Liver (tissue), 3 donors: Measurements from ENCODE around the gene APBA1.

Experiments
- CTCF ChIP-seq: fragments of 150-350 bp; IDR thresholded peaks from 2 replicates; pipeline ENCODE4 v1.5.1; 2017; ENCODE audit warnings: improper control_type of control experiment, low read depth, low read length; ENCODE audit not compliant: missing input control
- EGR1 ChIP-seq, 2 donors: IDR thresholded peaks; 2 replicates each; pipeline ENCODE4 v1.6.1; 2016 to 2018; ENCODE audit warnings: antibody characterized with exemption in 2 of 2, low read depth in 2 of 2
- FOXA1 ChIP-seq: IDR thresholded peaks from 2 replicates; pipeline ENCODE4 v1.6.1; 2016; ENCODE audit warnings: antibody characterized with exemption
- GABPA ChIP-seq, 2 donors: IDR thresholded peaks in 1 of 2; conservative IDR thresholded peaks in 1 of 2; 2 replicates each; pipeline ENCODE4 v1.6.1; 2016; ENCODE audit warnings: antibody characterized with exemption in 2 of 2, mild to moderate bottlenecking in 1 of 2, moderate library complexity in 1 of 2
- HNF4G ChIP-seq: IDR thresholded peaks from 2 replicates; pipeline ENCODE4 v1.6.1; 2016; ENCODE audit warnings: antibody characterized with exemption
- JUND ChIP-seq, 2 donors: IDR thresholded peaks; 2 replicates each; pipeline ENCODE4 v1.6.1; 2016; ENCODE audit warnings: antibody characterized with exemption in 2 of 2
- MAX ChIP-seq: IDR thresholded peaks from 2 replicates; pipeline ENCODE4 v1.6.1; 2016; ENCODE audit warnings: antibody characterized with exemption
- NR2F2 ChIP-seq: IDR thresholded peaks from 2 replicates; pipeline ENCODE4 v1.6.1; 2016; ENCODE audit warnings: antibody characterized with exemption
- RAD21 ChIP-seq, 2 donors: IDR thresholded peaks; 2 replicates each; pipeline ENCODE4 v1.6.1; 2016; ENCODE audit warnings: antibody characterized with exemption in 2 of 2, mild to moderate bottlenecking in 2 of 2
- RXRA ChIP-seq, 2 donors: IDR thresholded peaks; 2 replicates each; pipeline ENCODE4 v1.6.1; 2017 to 2018; ENCODE audit warnings: antibody characterized with exemption in 2 of 2, mild to moderate bottlenecking in 1 of 2
- SP1 ChIP-seq: IDR thresholded peaks from 2 replicates; pipeline ENCODE4 v1.6.1; 2018; ENCODE audit warnings: antibody characterized with exemption, mild to moderate bottlenecking
- YY1 ChIP-seq: IDR thresholded peaks from 2 replicates; pipeline ENCODE4 v1.6.1; 2016; ENCODE audit warnings: antibody characterized with exemption, mild to moderate bottlenecking
- ZBTB33 ChIP-seq: IDR thresholded peaks from 2 replicates; pipeline ENCODE4 v1.6.1; 2016; ENCODE audit warnings: antibody characterized with exemption
- TF ChIP-seq, protein P1 (sequence below): IDR thresholded peaks from 2 replicates; pipeline ENCODE4 v1.6.1; 2016; ENCODE audit warnings: antibody characterized with exemption
- donor health status: healthy.
- donor health status: healthy.

GRCh38 chr9:69615880-69616279 is 56.3 kb downstream of the APBA1 start:
- TF ChIP-seq CTCF (no peak), GABPA (IDR thresholded peaks at IDR 0.05 in 1 of 2, conservative IDR thresholded peaks at IDR 0.05 in 1 of 2) (no peak), NR2F2 (no peak), ZBTB33 (no peak), RAD21 (IDR thresholded peaks at IDR 0.05) (no peak), RXRA (IDR thresholded peaks at IDR 0.05) (no peak), EGR1 (IDR thresholded peaks at IDR 0.05; ENCODE audit: low read depth in 2 of 2) (no peak), SP1 (no peak), YY1 (no peak), MAX (no peak), HNF4G (no peak), JUND (IDR thresholded peaks at IDR 0.05) (no peak), FOXA1 (no peak)
- TF ChIP-seq, protein P1, sequence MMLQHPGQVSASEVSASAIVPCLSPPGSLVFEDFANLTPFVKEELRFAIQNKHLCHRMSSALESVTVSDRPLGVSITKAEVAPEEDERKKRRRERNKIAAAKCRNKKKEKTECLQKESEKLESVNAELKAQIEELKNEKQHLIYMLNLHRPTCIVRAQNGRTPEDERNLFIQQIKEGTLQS = no peak
